Lower leg skin (tissue), 3 donors: ENCODE data around the gene RNF144A.

Source experiments
- POLR2A ChIP-seq, 2 donors: fragments of 450-650 bp; IDR thresholded peaks; one replicate each; pipeline ENCODE4 v1.6.1; 2016 to 2017; ENCODE audit warnings: antibody characterized with exemption in 2 of 2, mild to moderate bottlenecking in 1 of 2, moderate library complexity in 1 of 2
- TF ChIP-seq, protein P1 (sequence below), 3 donors: fragments of 450-650 bp; IDR thresholded peaks; one replicate each; pipeline ENCODE4 v1.5.1; 2016; ENCODE audit warnings: antibody characterized with exemption in 3 of 3, mild to moderate bottlenecking in 3 of 3, moderate library complexity in 2 of 3

DNA sequence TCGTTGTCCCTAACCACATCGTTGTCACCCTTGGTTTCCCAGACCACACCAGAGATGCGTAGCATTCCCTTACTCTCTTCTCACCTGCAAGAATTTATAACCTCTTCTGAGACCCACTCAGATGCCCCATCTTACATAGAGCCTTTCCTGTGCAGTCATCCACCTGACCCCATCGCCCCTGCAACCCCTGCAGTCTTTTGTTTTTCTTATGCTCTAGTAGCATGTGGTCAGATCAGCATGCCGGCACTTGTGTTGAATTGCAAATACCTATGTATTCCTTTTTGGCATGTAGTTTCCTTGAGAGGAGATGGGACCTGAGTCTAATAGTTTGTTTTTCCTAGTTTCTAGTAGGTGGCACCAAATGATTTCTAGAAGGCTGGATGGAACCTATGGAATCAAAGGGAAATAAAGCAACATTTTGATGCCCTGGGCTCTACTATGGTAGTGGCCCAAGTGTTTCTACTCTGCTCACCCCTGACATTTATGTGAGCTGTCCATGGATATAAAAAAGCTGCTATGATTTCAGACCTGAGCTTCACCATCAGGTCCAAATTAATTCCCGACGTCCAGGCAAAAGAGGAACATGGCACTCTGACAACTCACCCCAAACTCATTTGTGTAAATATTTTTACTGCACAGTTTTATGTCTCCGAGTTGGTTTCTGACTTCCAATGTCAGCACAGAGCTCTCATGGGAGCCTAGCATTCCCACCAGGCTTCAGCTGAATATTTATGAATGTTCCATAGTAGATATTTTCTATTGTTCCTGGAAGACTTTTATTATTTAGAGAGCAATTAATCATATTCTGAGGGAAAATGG lies 143.6 kb downstream of the RNF144A start:
- no peak for TF ChIP-seq POLR2A (IDR thresholded peaks at IDR 0.05)
- TF ChIP-seq, protein P1, sequence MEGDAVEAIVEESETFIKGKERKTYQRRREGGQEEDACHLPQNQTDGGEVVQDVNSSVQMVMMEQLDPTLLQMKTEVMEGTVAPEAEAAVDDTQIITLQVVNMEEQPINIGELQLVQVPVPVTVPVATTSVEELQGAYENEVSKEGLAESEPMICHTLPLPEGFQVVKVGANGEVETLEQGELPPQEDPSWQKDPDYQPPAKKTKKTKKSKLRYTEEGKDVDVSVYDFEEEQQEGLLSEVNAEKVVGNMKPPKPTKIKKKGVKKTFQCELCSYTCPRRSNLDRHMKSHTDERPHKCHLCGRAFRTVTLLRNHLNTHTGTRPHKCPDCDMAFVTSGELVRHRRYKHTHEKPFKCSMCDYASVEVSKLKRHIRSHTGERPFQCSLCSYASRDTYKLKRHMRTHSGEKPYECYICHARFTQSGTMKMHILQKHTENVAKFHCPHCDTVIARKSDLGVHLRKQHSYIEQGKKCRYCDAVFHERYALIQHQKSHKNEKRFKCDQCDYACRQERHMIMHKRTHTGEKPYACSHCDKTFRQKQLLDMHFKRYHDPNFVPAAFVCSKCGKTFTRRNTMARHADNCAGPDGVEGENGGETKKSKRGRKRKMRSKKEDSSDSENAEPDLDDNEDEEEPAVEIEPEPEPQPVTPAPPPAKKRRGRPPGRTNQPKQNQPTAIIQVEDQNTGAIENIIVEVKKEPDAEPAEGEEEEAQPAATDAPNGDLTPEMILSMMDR (IDR thresholded peaks at IDR 0.05): no peak
